Lung (tissue), 12 donors: ENCODE measurements around the gene PIPOX. TPM values are rescaled to one million over a fixed set of nuclear protein-coding genes. Genes with fewer than 3 reads are reported as not detected.

Experiments
- ATAC-seq: fragments of 200-7000 bp; cut with Tn5 transposase; one replicate; pipeline ENCODE4 v1.9.1; 2020; ENCODE audit warnings: moderate number of reproducible peaks; ENCODE audit not compliant: insufficient read depth, low FRiP score
- DNase-seq, 3 donors: peaks; one replicate each; pipeline ENCODE4 v3.0.0-alpha.2; 2013 to 2017
- H3K27ac ChIP-seq, 2 donors: one replicate each; pipeline ENCODE4 v1.5.1; 2013; ENCODE audit warnings: mild to moderate bottlenecking in 2 of 2, moderate library complexity in 2 of 2, control low read depth in 1 of 2, inconsistent platforms in 1 of 2, low read depth in 1 of 2, low read length in 1 of 2
- H3K27me3 ChIP-seq, 3 donors: one replicate each; pipeline ENCODE4 v1.5.1; 2013; ENCODE audit warnings: low read length in 2 of 3; ENCODE audit not compliant: control insufficient read depth in 3 of 3, insufficient read depth in 3 of 3
- H3K36me3 ChIP-seq, 4 donors: one replicate each; pipeline ENCODE4 v1.5.1; 2013; ENCODE audit warnings: low read length in 4 of 4, mild to moderate bottlenecking in 1 of 4, moderate library complexity in 1 of 4; ENCODE audit not compliant: control insufficient read depth in 4 of 4, insufficient read depth in 4 of 4
- H3K4me1 ChIP-seq, 5 donors: one replicate each; pipeline ENCODE4 v1.5.1; 2013; ENCODE audit warnings: low read length in 5 of 5, mild to moderate bottlenecking in 2 of 5, moderate library complexity in 1 of 5; ENCODE audit not compliant: control insufficient read depth in 5 of 5, insufficient read depth in 5 of 5
- H3K4me3 ChIP-seq: one replicate; pipeline ENCODE4 v1.5.1; 2013; ENCODE audit warnings: mild to moderate bottlenecking, control low read depth, moderate library complexity
- H3K9ac ChIP-seq, 2 donors: one replicate each; pipeline ENCODE4 v1.5.1; 2013; ENCODE audit warnings: low read length in 2 of 2, control low read depth in 1 of 2; ENCODE audit not compliant: insufficient read depth in 1 of 2
- H3K9me3 ChIP-seq, 4 donors: one replicate each; pipeline ENCODE4 v1.5.1; 2013; ENCODE audit warnings: low read length in 3 of 4, mild to moderate bottlenecking in 1 of 4, moderate library complexity in 1 of 4; ENCODE audit not compliant: control insufficient read depth in 4 of 4, insufficient read depth in 3 of 4
- CTCF ChIP-seq: IDR thresholded peaks from 2 replicates; pipeline ENCODE4 v1.5.1; 2012; ENCODE audit warnings: mild to moderate bottlenecking; ENCODE audit errors: control extremely low read depth, extremely low read depth
- WGBS, 2 donors: extraction: QIAGEN DNeasy Blood & Tissue Kit; methylation state at CpG; one replicate each; pipeline ENCODE4 v1.1.7; 2013; 5-methylcytosine and 5-hydroxymethylcytosine counted together
- polyA plus RNA-seq, 2 donors: library from polyadenylated mRNA; stranded (reverse); fragments of 200-250 nt; gene quantifications; one replicate each; pipeline ENCODE4 v1.2.1, GENCODE V29; 2013
- total RNA-seq, 2 donors: library from RNA; depleted of rRNA in 1 of 2; stranded (reverse); fragments of >200 nt in 1 of 2; gene quantifications; one replicate each; pipeline ENCODE4 v1.2.1, GENCODE V29; 2014 to 2021
- donor health status: control.
- donor health status: control.
- donor health status: Bipolar disorder and iron deficiency.
- donor health status: healthy.
- donor health status: DM: yes; HTN: yes; CAD: no.

PIPOX gene
- total and polyA plus RNA-seq, 4 donors: 0.27 to 1.9 (median 0.91) TPM

- ATAC-seq (no peak), DNase-seq (no peak)
- H3K36me3 ChIP-seq: no peaks in the 10 kb centered on the region
- peaks cover 16 to 39% (median 26%) of the 10 kb centered on the region in 3 donors for H3K27me3 ChIP-seq
- no peak for TF ChIP-seq CTCF
- peaks cover 0 to 14% (median 0%) of the 10 kb centered on the region in 4 donors for H3K9me3 ChIP-seq
- H3K4me3 ChIP-seq: no peak overlapping the region
- H3K4me1 ChIP-seq: peaks cover 0 to 5% (median 0%) of the 10 kb centered on the region in 5 donors
- no peak overlapping the region for H3K27ac ChIP-seq
- WGBS, 2 donors: 37 to 44% methylated on average over 2 of the region's 2 CpGs
- no peak overlapping the region for H3K9ac ChIP-seq
Measured at GRCh38 chr17:29007456-29007855, 35.5 kb upstream of the PIPOX start.

DNA sequence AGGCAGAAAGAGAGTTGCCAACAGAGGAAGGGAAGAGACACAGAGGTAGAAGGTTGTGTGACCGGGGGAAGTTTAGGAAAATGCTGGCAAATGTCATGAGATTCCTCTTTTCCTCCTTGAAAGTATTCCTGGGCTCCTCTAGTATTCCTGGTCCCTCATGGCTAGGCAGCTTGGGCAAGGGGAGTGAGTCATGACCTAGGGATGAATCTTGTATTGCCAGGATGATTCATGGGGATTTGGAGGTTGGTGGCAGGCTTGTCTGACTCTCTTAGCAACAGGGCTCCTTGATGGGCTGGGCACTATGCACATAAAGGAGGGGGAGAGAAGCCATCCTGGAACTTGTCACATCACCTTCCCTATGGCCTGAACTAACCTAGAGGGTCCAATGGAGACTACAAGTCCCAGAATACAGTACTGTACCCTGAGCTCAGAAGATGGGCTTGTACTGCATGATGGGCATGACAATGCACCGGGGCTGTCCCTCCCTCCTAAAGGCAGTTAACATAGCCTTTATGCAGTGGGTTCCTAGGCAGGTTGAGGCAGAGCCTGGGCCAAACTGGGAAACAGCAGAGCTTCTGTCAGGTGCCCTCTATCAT lies 35.0 kb upstream of the PIPOX start:
- ATAC-seq: no peak
- no peak for DNase-seq
- Histone ChIP-seq H3K27ac (no peak overlapping the region), H3K4me1 (peaks cover 0 to 5% (median 0%) of the 10 kb centered on the region in 5 donors), H3K36me3 (no peaks in the 10 kb centered on the region), H3K27me3 (peaks cover 16 to 39% (median 21%) of the 10 kb centered on the region in 3 donors), H3K9me3 (peaks cover 0 to 14% (median 0%) of the 10 kb centered on the region in 4 donors), H3K4me3 (no peak overlapping the region), H3K9ac (no peak overlapping the region)
- 59 to 70% methylated on average over 2 of the region's 2 CpGs for WGBS, 2 donors
- no peak for TF ChIP-seq CTCF

GRCh38 chr17:29008591-29008990 lies 34.4 kb upstream of the PIPOX start:
- no peak for ATAC-seq
- peaks cover 16 to 35% (median 16%) of the 10 kb centered on the region in 3 donors for H3K27me3 ChIP-seq

More at GRCh38 chr17:29008591-29008990, 34.4 kb upstream of the PIPOX start:
- peaks cover 0 to 14% (median 0%) of the 10 kb centered on the region in 4 donors for H3K9me3 ChIP-seq
- no peak for DNase-seq
- peaks cover 0 to 5% (median 0%) of the 10 kb centered on the region in 5 donors for H3K4me1 ChIP-seq
- H3K9ac ChIP-seq: no peak overlapping the region
- H3K36me3 ChIP-seq: no peaks in the 10 kb centered on the region
- no peak overlapping the region for H3K4me3 ChIP-seq
- TF ChIP-seq CTCF: no peak
- 71 to 76% methylated on average over 3 of the region's 3 CpGs for WGBS, 2 donors
- H3K27ac ChIP-seq: no peak overlapping the region
